GM12891 (cell line): ENCODE measurements around the gene UGT1A7.

Experiments
- POLR2A ChIP-seq: IDR thresholded peaks from 2 replicates; pipeline ENCODE4 v1.6.1; 2011; ENCODE audit warnings: low read depth, low read length, control low read depth
- POLR2AphosphoS5 ChIP-seq: IDR thresholded peaks from 2 replicates; pipeline ENCODE4 v1.6.1; 2011; ENCODE audit warnings: low read depth, low read length, control low read depth
- SPI1 ChIP-seq: IDR thresholded peaks from 2 replicates; pipeline ENCODE4 v1.6.1; 2011; ENCODE audit warnings: low read depth, low read length, control low read depth
- TAF1 ChIP-seq: IDR thresholded peaks from 2 replicates; pipeline ENCODE4 v1.6.1; 2011; ENCODE audit warnings: low read depth, low read length, control low read depth

DNA sequence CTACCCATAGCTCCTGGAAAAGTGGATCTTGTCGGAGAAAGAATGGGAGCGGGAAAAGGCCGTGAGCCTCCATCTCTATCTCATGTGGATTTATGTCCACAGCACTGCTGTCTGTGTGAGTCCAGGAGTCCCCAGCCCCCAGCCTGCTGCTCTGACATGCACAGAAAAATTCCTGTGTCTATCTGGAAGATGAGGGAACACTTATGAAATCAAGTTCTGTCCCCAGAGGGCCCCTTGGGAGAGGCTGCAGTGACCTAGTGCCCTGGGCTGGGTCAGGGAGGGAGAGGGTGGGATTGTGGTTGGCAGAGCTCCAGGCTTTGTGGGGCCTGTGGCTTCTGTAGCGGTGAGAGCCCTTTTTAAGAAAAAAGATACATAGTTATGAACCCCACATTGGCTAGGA is 135.1 kb downstream of the UGT1A7 start:
- TF ChIP-seq POLR2A (no peak), TAF1 (no peak), POLR2AphosphoS5 (no peak), SPI1 (no peak)
